Mammary epithelial cell (primary cell): Measurements from ENCODE around the gene C11orf58.

Experiments used
- CTCF ChIP-seq, 2 donors: IDR thresholded peaks in 1 of 2; conservative IDR thresholded peaks in 1 of 2; 2 replicates each; pipeline ENCODE4 v1.5.1; 2011 to 2012; ENCODE audit warnings: inconsistent platforms in 2 of 2, low read length in 2 of 2, mild to moderate bottlenecking in 2 of 2, control low read depth in 1 of 2, low read depth in 1 of 2; ENCODE audit not compliant: insufficient read depth in 1 of 2; ENCODE audit errors: extremely low read depth in 1 of 2
- EZH2 ChIP-seq: IDR thresholded peaks from 2 replicates; pipeline ENCODE4 v1.6.1; 2012; ENCODE audit warnings: low read length, inconsistent platforms, borderline replicate concordance

- TF ChIP-seq CTCF (conservative IDR thresholded peaks at IDR 0.05 in 1 of 2, IDR thresholded peaks at IDR 0.05 in 1 of 2; ENCODE audit: extremely low read depth in 1 of 2, insufficient read depth in 1 of 2, low read depth in 1 of 2, low read length in 2 of 2) (no peak), EZH2 (no peak)
Measured at GRCh38 chr11:16749092-16749491, 10.6 kb downstream of the C11orf58 start.
